ENCODE data around the gene HOXB5. TPM values are rescaled to one million over a fixed set of nuclear protein-coding genes. Genes with fewer than 3 reads are reported as not detected.

The HOXB5 gene
- total RNA-seq, 1 donor from 2014 or later, result 2.4 TPM

DNA sequence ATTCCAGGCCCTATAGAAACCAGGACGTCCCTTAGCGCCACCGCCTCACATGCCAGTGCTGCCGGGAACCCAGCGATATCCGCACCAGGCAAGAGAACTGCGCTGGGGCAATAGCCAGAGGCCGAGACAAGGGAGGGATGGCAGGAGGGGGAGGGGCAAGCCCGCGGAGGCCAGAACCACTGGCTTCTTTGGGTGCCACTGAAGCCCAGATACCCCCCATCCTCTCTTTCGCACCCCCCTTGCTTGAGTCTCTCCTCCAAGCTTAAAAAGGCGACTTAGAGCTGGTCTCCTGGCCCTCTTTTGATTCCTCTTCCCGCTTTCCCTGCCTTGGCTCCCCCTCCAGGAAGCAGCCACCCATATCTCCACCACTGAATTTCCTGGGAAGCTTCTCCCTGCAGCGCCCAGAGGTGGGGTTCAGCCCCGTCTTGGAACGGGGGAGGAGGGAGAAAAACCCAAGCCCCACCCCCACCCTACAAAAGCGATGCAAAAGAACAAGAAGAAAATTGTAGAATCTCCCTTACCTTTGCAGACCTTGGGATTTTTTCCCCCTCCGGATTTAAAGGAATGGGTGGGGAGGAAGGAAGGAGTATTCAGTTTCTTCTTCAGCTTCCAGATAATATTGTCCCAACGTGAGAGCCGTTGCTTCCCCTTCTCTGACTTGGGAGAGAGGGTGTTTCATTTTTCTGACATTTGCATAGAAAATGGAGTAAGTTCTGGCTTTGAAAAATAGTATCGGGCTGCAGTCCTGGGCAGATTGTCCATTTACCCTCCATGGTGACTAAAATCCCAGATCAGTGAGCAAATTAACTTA is 10.6 kb upstream of the HOXB5 start:
- DNase-seq (ENCODE audit: low read depth), result no peak

DNA sequence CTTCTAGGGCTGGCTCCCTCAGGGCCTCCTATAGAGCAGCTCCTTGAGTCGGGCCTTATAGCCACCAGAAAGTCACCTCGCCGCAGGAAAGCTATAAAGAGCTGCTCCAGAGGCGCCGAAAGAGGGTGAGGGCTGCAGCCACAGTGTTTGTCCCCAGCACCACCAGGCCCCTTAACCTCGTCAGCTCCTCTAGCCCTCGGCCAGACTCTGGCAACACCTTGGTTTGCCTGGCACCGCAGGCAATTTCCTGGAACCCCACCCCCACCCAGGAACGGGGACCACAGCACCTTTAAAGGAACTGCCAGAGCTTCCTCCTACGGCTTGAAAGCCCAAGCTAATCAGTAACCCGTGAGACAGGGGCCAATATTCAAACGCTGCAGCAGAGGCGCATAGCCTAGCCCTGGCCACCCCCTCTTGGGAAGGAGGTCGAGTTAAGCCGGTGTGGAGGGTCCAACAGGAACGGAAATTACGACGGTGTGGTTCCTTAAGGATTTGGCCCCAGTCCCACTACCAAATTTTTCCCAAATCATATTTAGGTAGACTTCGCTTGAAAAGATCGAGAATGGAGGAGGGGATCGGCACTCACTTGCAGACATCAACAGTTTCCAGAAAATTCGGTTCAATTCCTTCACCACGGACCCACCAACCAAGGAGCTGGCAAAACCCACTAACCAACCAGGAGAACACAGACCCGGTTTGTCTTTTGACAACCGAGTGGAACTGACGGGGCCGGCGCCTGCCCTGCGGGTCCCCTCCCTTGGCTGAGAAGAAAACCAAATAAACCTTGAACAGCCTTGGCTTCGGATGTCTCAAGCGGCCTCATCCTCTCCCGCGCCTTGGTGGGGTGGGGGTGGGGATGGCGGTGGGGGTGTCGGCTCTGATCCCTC is 8.2 kb upstream of the HOXB5 start:
- peak; percentile 77 for DNase-seq (ENCODE audit: low read depth)

DNA sequence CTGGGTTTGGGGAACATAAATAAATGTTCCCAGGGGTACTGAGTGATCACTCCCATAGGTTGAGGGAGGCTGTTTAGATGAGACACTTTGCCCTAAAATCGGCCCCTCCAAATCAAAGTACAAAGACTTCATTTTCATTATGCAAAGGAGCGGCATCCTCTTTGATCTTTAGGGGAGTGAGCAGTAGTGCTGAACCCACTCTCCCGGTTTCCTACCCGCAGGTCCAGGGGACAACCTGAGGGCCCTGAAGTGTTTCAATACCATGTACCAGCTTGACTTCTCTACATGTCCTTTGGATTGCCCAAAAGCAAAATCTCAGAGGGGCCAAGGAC is 7.6 kb upstream of the HOXB5 start:
- DNase-seq (ENCODE audit: low read depth), result no peak

DNA sequence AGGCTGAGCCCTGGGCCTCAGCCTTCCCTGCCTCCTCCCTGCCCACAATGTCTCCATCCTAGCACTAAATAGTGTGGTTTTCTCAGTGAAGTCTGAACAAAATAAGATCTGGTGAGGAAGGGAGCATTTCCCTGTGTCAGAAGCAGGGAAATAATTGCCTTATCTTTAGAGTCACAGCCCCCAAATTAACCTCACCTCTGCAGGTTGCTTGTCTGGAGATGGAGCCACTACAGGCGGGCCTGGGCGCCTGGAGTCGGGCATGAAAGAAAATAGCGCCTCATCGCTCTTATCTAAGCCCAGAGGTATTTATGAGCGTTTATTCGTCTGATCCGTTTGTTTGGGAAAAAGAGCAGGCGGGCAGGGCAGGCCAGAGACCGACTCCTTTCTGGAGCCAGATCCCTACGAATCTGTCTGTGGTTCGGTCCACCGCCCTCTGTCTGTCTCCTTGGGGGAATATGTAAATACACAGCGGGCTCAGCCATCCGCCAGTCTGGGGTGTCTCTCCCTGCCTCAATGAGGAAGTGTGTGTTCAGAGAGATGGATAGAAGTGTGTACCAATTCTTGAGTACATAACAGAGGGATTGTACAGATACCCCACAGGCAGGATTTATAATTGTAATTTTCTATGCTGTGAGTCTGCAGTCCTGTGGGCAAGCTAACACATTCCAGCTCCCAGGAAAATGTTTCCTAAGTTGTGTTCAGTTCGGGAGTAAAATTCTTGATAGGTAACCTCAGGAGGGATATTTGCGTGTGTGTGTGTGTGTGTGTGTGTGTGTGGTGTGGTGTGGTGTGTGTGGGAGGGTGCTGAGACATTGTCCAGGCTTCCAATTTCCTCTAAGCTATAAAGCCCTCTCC is 6.9 kb upstream of the HOXB5 start:
- peak; percentile 63 for DNase-seq (ENCODE audit: low read depth)

DNA sequence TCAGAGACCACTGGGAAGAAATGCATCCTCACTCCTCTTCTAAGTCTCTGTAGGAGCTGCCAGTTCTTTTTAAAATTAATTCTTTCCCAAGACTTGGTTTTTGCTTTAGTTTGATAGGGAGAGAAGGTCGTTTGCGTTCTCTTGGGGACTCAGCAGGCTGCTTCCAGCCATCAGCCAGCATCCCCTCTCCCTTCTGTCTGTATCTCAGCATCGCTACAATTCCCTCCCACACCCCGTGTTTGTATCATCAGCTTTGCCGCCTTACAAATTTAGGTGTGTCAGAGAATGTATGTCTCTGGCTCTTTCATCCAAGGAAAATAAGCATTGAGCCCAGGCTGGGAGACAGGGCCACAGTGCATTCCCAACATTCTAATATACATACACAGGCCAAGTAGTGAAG is 5.8 kb upstream of the HOXB5 start:
- DNase-seq (ENCODE audit: low read depth), result no peak

DNA sequence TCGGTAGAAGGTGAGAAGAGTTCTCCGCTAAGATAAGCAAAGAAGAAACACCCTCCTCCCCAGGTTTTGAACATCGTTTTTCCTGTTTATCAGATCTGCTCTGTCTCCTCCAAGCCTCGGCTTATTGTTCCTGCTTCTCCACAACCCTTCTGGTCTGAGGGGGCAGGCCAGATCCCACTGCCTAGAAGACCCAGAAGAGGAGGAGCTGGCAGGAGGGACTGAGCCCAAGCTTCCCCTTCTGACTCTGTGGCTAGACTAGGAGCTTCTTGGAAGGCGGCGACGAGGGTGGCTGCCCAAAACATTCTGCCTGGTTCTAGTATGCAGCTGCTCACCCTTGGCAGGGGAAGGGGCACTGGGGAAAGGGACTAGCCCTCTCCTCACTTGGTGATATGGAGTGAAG is 5.2 kb upstream of the HOXB5 start:
- no peak for DNase-seq (ENCODE audit: low read depth)

DNA sequence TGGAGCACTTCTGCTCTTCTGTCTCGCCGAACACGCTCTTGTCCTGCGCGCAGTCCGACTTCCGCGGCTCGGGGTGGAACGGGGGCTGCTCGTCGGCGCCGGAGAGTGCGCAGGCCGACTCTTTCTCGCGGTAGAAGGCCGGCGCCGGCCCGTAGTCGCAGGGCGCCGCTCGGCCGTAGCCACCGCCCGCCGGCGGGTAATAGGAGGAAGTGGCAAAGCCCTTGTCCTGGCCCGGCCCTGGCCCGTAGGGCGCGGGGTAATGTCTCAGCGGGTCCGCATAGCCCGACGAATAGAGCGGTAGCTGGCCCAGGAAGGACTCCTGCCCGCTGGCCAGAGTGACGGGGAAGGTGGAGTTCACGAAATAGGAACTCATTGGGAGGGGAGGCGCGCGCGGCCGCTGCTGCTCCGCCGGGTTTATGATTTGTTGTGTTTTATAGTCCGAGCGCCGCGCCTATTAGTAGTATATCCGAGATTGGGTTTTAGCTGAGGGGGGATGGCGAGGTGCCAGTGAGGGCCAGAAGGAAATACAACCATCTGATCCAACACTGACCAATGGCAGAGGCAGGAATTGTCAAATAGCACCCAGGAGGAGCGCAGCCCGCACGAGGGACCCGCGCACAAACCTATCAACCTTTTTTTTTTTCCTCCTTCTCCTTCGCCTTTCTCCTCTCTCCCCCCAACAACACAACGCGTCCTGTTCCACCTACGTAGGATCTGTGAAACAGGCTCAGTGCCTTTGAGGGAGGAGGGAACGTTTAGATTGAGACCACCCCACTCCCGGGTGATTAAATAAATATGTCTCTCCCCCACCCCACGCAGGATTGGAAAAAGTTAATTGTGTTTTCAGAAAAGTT is 4.4 kb upstream of the HOXB5 start:
- peak; percentile 72 for DNase-seq (ENCODE audit: low read depth)

DNA sequence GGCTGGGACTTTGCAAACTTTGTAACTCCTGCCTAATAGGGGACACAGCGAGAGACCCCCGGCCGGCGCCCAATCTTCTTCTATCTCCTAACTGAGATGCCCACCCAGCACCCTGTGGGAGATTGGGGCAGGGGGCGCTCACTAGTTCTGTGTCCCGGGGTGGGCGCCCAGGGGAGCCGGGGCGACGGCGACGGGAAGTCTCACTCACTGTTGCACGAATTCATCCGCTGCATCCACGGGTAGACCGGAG is 3.9 kb upstream of the HOXB5 start:
- no peak for DNase-seq (ENCODE audit: low read depth)

DNA sequence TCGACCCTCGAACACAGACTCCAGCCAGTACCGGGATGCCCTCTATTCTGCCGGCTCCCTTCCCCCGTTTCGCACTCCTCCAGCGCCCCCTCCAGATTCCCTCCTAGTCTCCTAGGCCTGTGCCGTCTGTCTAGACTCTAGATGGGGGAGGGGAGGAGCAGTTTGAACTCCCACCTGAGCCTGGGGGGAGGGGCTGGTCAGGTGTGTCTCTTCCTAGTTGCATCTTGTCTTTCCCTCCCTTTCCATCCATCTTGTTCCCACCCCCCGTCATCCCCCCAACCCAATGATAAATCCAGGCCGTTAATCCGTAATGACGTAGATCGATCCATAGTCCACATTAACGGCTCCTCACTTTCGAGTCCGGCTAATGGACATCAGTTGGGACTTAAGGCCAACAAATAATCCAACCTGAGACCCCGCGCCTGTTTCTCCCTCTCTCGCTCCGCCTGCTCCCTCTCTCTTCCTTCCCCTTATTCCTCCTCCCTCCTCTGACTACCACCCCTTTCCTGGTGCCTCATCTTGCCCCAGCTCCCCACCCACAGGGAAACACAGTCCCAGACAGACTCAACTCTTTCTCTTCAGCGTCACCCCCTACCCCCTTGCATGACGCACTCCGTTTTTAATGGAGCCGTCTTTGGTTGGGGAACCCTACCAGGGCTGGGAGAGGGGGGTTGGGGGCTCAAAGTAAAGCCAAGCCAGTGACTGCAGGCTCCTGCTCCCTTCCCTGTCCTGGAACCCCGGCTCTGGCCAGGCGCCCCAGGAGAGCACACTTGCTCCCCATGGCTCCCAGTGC is 3.4 kb upstream of the HOXB5 start:
- DNase-seq (ENCODE audit: low read depth), result no peak

DNA sequence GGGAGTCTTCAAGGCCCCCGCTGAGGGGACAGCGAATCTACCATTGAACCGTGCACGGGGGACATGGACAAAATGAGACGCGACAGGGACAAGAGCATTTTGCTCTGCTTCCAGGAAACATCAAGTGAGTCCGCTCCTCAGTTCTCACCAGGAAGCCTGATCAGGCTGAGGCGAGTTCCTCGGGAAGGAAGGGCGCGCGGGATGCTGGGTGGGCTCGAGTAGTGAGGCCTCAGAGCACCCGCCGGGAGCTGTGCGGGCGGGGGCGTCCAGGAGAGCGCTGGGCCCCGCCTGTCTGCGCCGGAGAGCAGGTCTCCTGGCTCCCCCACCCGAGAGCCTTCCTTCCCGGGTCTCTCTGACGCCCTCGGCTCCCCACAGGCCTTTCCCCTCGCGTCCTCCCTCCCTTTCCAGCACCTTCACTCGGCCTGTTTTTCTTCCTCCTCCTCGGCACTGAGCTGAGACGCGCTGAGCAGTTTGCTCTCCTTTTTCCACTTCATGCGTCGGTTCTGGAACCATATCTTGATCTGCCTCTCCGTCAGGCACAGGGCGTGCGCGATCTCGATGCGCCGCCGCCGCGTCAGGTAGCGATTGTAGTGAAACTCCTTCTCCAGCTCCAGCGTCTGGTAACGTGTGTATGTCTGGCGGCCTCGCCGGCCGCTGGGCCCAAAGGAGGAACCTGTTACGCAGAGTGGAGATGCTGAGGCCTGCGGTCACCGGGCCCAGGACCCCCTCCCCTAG is 2.6 kb upstream of the HOXB5 start:
- DNase-seq (ENCODE audit: low read depth), result no peak

DNA sequence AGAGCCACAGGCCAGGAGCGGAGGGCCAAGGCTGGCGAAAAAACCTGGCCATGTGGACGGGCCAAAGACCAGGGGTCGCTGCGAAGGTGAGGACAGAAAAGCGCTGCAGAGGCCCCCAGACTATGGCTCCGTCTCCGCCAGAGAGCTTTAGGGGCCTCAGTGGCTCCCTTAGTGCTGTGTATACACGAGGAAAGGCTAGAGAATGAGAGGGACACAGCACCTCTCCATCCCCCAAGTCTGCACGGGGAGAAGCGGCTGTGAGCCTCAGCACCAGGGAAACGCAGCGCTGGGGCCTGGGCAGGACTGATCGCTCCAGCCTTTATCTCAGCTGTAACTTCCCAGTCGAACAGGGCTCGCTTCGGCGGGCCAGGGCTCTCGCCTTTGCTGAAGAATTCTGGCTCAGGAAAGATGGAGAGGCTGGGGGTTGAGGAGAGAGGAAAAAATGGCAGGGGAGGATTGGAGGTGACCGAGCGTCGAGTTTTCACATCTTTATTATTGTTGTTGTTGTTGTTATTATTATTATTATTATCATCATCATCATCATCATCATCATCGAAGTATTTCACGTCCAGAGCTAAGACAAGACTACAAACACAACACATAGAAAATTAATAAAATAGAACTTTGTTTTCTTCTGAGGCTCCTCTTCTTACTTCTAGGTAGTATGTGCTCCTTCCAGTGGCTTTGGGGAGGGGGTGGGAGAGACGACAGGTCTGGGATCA is 1.9 kb upstream of the HOXB5 start:
- DNase-seq (ENCODE audit: low read depth), result no peak

DNA sequence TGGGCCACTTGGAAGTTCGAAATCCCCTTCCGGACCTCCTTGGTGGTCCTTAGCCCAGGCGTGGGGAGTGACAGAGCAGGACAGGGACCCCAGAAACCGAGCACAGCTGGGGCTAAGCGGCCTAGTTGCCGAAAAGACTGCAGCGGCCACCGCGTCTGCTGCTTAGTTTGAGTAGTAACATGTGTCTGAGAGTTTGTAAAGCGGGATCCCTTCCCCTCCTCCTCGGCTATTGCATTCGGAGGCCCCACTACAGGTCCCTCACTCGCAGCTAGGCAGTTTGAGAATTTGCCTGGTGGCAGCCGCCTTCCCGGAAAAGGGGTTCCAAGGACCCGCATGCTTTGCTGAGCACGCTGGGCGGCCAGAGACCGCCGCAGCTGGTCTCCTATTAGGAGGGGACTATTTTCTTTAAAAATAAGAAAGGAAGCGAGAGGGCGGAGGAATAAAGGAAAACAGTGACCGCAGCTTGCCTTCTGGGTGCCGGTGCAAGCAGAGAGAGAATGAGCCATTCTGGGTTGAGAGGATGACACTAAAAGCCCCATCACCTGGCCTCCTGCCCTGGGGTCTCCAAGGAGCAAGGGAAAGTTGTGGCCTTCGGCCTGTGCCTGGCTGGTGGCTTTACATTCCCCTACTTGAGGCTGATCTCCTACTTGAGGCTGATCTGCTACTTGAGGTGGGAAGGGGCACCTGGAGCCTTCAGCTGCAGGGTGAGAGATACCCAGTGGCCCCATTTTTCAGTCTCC is 1.1 kb upstream of the HOXB5 start:
- no peak for DNase-seq (ENCODE audit: low read depth)

DNA sequence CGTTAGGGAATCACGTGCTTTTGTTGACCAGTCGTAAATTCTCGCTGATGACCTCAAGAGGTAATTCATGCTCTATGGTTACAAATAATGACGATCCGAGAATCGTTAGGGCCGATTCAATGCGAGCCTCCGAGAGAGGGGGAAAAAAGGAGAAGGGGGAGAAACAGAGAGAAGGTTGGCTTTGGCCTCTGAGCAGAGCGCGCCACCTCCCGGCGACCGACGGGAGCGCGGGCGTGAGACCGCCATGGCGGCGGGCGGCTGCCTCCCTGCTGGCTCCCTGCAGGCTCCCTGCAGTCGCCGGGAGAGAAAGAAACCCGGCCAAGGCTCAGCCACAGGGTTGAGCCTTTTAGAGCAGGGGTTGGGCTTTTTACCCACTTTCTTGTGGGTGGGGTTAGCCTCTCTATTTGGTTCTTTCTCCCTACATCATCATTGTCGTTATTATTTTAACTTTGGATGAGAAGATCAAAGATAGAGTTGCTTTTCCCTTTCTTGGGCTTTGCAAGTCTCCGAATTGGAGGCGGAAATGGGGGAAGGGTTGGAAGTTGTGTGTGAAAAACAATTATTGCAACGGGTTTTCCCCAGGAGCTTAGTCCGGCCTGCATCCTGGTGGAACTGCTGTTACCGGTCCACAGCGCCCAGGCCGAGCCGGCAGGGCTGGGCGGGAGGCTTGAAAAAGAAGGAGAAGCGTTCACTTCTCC is 410 bp upstream of the HOXB5 start:
- peak; percentile 82 for DNase-seq (ENCODE audit: low read depth)

DNA sequence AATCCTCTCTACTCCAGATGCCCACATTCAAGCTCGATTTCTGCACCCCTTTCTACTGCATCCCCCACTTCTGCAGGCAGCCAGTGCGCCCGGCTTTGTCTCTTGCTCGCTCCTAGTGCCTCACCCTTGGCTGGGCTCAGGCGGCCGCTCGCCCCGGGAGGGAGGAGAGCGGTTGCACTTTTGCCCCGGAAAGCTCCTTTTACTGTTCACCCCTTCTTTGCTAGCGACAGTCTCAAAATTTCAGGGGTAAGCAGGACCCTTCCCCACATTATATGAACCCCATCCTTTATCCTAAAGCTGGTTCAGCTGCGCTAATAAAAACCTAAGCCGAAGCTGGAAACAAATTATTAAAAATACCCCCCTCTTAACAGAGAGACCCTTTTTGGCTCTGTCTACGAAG is 1.0 kb downstream of the HOXB5 start:
- no peak for DNase-seq (ENCODE audit: low read depth)

DNA sequence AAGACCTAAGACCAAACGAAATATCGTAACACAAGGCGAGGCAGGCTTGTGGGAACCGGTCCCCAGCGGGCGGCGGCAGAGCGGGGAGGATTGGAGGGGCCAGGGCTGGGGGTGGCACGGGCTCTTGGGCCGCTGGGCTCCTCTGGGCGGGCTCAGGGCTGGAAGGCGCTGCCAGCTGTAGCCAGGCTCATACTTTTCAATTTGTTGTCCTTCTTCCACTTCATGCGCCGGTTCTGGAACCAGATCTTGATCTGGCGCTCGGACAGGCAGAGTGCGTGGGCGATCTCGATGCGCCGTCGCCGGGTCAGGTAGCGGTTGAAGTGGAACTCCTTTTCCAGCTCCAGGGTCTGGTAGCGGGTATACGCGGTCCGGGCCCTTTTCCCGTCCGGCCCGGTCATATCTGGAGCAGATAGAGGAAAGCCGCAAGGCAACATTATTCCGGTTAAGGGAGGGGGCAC is 1.5 kb downstream of the HOXB5 start:
- DNase-seq (ENCODE audit: low read depth), result no peak

DNA sequence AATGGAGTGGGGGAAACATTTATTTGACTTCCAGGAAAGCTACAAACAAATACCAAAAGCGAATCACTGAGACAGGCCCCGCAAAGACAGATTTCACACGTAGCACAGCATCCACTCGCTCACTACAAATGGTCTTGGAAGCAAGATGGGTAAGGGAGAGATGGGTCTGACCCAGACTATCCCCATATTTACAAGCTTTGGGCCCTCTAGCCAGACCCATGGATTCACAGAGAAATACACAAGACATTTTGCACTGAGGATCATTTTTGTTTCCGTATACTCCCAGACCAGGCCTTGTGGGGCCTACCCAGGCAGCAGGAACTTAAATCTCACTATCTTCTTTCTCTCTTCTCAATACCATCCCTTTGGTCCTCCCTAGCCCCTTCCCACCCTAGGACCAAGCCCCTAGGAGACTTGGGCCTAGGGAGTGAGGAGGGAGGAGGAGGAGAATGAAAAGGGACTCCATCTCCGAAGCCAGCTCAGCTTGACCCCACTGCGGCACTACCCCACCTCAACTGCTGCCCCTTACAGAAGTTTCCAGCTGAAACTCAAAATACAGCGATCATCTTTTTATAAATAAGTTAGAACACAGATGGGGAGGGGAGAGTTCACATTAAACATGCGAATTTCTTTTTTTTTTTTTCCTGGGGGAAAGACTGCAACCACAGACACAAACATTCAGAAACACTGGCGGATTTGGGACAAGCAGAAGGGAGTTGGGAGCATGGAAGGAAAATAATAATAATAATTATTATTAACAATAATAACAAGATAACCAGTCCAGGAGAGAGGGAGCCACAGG is 2.1 kb downstream of the HOXB5 start:
- no peak for DNase-seq (ENCODE audit: low read depth)

DNA sequence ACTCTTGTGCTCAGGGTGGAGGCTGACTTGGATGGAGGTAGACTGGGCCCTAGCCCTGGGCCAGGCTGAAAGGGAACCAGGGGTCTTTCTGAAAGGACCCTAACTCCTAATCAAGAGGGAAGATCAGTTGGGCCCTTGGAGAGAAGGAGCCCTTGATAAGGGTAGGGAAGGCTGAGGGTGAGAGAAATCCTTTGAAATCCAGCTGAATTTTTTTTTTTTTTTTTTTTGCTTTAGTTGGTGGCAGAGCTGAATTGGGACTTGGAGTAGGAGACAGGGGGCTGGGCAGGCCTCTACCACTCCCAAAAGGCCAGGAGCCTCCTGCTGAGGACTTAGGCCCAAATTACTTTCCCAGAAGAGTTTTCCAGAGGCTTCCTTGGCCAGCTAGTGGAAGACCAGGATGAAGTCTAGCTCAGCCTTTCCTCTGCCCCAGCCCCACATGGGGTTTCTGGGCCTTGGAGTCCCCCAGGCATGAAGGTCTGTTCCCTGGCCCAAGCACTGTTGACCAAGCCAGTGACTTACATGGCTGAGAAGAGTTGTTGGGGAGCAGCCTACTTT is 2.9 kb downstream of the HOXB5 start:
- no peak for DNase-seq (ENCODE audit: low read depth)
